ENCODE data around the gene KLRC3.

DNA sequence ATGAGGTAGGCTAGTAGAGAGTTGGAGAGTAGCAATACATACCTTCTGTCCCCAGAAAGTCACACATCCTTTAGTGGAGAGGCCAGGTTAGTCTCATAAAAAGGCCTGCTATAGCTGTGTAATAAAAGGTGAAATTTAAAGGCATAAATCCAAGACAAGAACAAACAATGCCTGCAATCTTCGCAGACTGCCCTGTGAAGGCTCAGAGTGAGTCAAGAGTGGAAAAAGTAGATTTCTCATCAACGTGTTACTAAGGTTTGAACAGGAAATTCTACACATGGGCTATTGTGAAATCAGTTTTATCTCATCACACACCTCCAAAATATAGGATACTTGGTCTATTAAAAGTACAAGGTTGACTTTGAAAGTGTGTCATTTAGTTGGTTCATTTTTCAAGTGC lies 32.8 kb upstream of the KLRC3 start, which contains the start of gene KLRC1:
- TF ChIP-seq, protein P1, sequence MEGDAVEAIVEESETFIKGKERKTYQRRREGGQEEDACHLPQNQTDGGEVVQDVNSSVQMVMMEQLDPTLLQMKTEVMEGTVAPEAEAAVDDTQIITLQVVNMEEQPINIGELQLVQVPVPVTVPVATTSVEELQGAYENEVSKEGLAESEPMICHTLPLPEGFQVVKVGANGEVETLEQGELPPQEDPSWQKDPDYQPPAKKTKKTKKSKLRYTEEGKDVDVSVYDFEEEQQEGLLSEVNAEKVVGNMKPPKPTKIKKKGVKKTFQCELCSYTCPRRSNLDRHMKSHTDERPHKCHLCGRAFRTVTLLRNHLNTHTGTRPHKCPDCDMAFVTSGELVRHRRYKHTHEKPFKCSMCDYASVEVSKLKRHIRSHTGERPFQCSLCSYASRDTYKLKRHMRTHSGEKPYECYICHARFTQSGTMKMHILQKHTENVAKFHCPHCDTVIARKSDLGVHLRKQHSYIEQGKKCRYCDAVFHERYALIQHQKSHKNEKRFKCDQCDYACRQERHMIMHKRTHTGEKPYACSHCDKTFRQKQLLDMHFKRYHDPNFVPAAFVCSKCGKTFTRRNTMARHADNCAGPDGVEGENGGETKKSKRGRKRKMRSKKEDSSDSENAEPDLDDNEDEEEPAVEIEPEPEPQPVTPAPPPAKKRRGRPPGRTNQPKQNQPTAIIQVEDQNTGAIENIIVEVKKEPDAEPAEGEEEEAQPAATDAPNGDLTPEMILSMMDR (IDR thresholded peaks at IDR 0.05 in 8 of 11, conservative IDR thresholded peaks at IDR 0.05 in 3 of 11): no peak
- TF ChIP-seq POLR2A (IDR thresholded peaks at IDR 0.05): no peak

Data from spleen (tissue), 7 donors.